Thyroid gland (tissue), 4 donors: ENCODE measurements around the gene AKAP6.

Experiments used
- CTCF ChIP-seq, 6 experiments: fragments of 200-600 bp in 3 of 6; fragments of 450-650 bp in 3 of 6; sonication (generic) in 3 of 6; IDR thresholded peaks; one replicate each; pipeline ENCODE4 v1.5.1; 2016 to 2019; ENCODE audit warnings: antibody characterized with exemption in 6 of 6, mild to moderate bottlenecking in 2 of 6, inconsistent platforms in 1 of 6, moderate library complexity in 1 of 6
- POLR2A ChIP-seq, 2 donors: fragments of 450-650 bp; IDR thresholded peaks; one replicate each; pipeline ENCODE4 v1.6.1; 2017; ENCODE audit warnings: antibody characterized with exemption in 2 of 2, mild to moderate bottlenecking in 2 of 2, moderate library complexity in 1 of 2

GRCh38 chr14:32588448-32589320 lies 259.6 kb downstream of the AKAP6 start:
- TF ChIP-seq POLR2A (IDR thresholded peaks at IDR 0.05): no peak
- TF ChIP-seq CTCF (IDR thresholded peaks at IDR 0.05): peak in 1 of 6 experiments; percentile 9
